ENCODE data around the gene GJC1.
A peak's percentile ranks its signal among the peaks of the same experiment; 100 is the strongest.

Gene GJC1

GRCh38 chr17:44777394-44778348 is 52.4 kb downstream of the GJC1 start:
- DNase-seq (ENCODE audit: low read depth, low spot score) = no peak

- DNase-seq (ENCODE audit: low read depth, low spot score) = no peak
Observed at GRCh38 chr17:44776628-44777393, 53.3 kb downstream of the GJC1 start.

DNA sequence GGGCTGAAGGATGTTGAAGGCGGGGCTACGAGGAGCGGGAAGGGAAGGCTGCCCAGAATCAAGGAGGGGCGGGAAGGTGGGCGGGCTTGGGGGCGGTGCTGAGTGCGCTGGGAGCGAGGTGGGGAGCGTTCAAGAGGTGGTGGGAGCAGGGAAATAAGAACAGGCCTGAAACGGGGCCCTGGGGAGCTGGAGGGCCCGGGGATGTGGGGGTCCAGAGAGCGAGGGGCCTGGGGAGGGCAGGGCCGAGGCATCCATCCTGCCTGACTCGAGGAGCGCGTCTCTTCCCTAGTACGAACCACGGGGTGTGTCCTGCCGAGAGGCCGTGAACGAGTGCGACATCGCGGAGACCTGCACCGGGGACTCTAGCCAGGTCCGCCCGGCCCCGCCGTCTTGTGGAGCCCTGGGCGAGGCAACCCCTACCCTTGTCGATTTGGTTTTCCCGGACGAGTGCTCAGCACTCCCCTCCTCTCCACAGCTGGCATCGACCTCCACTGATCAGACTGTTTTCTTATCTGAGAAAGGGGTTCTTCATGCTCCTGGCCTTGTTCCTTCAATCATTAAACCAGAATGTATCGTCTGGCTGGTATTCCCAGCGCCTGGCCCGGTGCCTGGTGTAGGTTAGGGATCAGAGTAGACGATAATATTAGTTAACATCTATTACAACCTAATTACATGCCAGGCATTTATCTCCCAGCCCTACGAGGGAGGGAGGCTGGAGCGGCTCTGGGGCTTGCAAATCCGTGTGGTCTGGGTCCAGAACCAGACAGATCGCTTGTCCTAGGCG is 54.1 kb downstream of the GJC1 start:
- no peak for DNase-seq (ENCODE audit: low read depth, low spot score)

GRCh38 chr17:44775136-44775837 is 54.8 kb downstream of the GJC1 start:
- peak; percentile 99 for DNase-seq (ENCODE audit: low read depth, low spot score)

- peak; percentile 92 for DNase-seq (ENCODE audit: low read depth, low spot score)
Observed at GRCh38 chr17:44774271-44775135, 55.6 kb downstream of the GJC1 start.

DNA sequence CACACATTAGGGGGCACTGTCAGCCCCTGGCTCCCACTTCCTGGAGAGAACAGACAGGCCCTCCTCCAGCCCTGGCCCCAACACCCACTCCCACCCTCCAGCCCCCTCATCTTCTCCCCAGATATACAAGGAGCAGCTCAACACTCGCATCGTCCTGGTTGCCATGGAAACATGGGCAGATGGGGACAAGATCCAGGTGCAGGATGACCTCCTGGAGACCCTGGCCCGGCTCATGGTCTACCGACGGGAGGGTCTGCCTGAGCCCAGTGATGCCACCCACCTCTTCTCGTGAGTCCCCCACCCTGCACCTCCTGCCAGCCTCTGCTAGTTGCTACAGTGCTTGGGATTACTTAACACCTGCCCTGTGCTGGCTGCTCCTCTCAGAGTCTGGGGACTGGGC is 56.9 kb downstream of the GJC1 start:
- DNase-seq (ENCODE audit: low read depth, low spot score) = no peak

DNA sequence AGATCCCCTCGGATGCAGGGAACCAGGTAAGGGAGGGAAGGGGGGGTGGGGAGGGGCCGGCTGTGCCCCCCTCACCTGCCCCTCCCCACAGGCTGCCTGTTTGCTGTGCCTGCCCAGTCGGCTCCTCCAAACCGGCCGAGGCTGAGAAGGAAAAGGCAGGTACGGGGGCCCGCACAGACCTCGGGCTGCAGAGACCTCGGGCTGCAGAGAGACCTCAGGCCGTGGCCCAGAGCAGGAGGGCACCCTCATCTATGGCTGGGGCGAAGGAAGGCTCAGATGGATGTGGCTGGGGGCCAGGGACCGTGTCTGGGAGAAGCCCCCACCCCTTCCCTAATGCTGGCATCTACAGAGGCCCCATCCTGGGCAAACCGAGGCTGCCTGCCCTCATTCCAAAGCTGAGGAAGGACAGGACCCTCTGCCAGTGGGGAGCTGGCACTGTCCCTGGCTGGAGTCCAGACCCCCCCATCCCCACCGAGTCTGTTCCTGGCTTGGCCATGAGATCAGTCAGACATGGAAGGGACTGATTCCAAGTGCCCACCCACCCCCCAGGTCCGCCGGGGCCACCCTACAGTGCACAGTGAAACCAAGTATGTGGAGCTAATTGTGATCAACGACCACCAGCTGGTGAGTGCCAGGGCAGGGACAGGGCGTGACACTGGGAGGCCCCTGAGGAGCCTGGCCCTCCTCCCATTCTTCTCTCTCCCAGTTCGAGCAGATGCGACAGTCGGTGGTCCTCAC is 57.6 kb downstream of the GJC1 start:
- no peak for DNase-seq (ENCODE audit: low read depth, low spot score)

GRCh38 chr17:44770166-44770925 is 59.7 kb downstream of the GJC1 start:
- no peak for DNase-seq (ENCODE audit: low read depth, low spot score)

- DNase-seq (ENCODE audit: low read depth, low spot score) = no peak
Observed at GRCh38 chr17:44769647-44770084, 60.4 kb downstream of the GJC1 start.

DNA sequence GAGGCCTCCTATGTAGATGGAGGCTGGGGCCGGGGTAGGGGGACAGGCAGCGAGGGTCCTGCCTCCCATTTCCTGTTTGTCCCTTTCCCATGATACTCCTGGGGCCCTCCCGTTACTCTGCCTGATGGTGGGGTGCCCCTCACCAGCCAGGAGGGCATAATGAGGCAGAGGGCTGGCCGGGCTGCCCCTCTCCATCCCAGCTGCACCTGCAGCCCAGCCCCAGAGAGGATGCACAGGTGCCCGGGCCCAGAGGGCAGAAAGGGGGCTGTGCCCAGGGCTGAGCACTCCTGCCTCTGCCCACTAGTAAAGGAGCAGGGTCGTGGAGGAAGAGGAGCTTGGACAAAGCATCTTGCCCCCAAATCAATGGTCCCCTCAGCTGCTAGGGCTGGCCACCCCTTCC is 60.9 kb downstream of the GJC1 start:
- no peak for DNase-seq (ENCODE audit: low read depth, low spot score)

- DNase-seq (ENCODE audit: low read depth, low spot score) = no peak
Observed at GRCh38 chr17:44768505-44769142, 61.5 kb downstream of the GJC1 start.

DNA sequence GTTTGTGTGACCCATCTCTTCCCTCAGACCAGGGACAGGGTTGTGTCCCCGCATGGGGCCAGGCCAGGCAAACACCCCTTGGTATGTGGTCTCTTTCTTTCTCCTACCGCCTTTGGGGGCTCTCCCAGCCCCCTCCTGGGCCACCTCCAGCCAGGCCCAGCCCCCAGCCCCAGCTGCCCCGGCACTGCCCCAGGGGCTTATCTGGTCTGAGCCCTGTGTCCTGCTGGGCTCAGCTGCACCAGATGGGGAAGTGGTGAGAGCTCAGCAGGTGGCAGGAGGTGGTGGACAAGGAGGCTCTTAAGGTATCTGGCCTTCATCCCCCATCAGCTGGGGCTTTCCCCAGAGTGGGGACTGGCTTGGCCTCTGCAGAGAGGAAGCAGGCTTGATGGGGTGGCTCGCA is 62.6 kb downstream of the GJC1 start:
- DNase-seq (ENCODE audit: low read depth, low spot score) = no peak

GRCh38 chr17:44766409-44767038 is 63.6 kb downstream of the GJC1 start:
- no peak for DNase-seq (ENCODE audit: low read depth, low spot score)

DNA sequence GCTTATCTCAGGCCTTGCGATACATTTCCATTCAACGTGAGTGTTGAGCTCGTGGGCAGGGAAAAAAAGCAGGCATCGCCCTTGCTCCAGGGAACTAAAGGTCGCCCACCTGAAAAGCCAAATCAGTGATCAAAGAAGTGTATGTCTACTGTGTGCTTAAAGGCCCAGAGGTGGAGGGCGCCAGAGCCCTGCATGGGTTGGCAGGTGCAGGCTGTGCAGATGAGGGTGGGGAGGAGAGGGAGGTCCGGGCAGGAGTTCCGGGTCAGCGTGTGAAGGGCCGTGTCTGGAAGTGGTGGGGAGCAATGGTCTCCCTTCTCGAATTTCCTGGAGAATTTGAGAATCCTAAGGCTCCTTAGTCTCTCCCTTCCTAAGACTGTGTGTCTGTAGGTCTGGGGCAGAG is 64.1 kb downstream of the GJC1 start:
- DNase-seq (ENCODE audit: low read depth, low spot score) = no peak

- no peak for DNase-seq (ENCODE audit: low read depth, low spot score)
Observed at GRCh38 chr17:44763170-44763569, 66.9 kb downstream of the GJC1 start.

- DNase-seq (ENCODE audit: low read depth, low spot score) = no peak
Observed at GRCh38 chr17:44761932-44762810, 67.9 kb downstream of the GJC1 start.
